SJCRH30 (cell line): Measurements from ENCODE around the gene SLC45A3. TPM values are rescaled to one million over a fixed set of nuclear protein-coding genes. Genes with fewer than 3 reads are reported as not detected.
A peak's percentile ranks its signal among the peaks of the same experiment; 100 is the strongest.

ENCODE experiments used
- DNase-seq, 2 experiments: peaks; one replicate each; pipeline ENCODE4 v3.0.0-alpha.2; 2015 to 2020
- H3K27ac ChIP-seq: fragments of 250-450 bp; sonication (Bioruptor Pico); 2 replicates; pipeline ENCODE4 v1.5.1; 2020; ENCODE audit warnings: mild to moderate bottlenecking, moderate library complexity
- H3K27me3 ChIP-seq: fragments of 250-450 bp; sonication (Bioruptor Pico); 2 replicates; pipeline ENCODE4 v1.5.1; 2020; ENCODE audit warnings: mild to moderate bottlenecking, moderate library complexity
- H3K36me3 ChIP-seq: fragments of 250-450 bp; sonication (Bioruptor Pico); 2 replicates; pipeline ENCODE4 v1.5.1; 2020; ENCODE audit warnings: mild to moderate bottlenecking, moderate library complexity
- H3K4me1 ChIP-seq: fragments of 250-450 bp; sonication (Bioruptor Pico); 2 replicates; pipeline ENCODE4 v1.5.1; 2020; ENCODE audit warnings: mild to moderate bottlenecking, moderate library complexity
- H3K4me3 ChIP-seq: fragments of 250-450 bp; sonication (Bioruptor Pico); 2 replicates; pipeline ENCODE4 v1.5.1; 2020; ENCODE audit warnings: mild to moderate bottlenecking, moderate library complexity
- H3K9me3 ChIP-seq: fragments of 250-450 bp; sonication (Bioruptor Pico); replicated peaks from 2 replicates; pipeline ENCODE4 v1.5.1; 2020; ENCODE audit warnings: mild to moderate bottlenecking, moderate library complexity
- total RNA-seq: library from RNA; depleted of rRNA; stranded (reverse); fragments of >200 nt; shearing (Covaris generic); gene quantifications from 2 replicates; pipeline ENCODE4 v1.2.3, GENCODE V29; 2014

SLC45A3 gene
- total RNA-seq, 1 experiment from 2014 or later, result 11.7 TPM

DNA sequence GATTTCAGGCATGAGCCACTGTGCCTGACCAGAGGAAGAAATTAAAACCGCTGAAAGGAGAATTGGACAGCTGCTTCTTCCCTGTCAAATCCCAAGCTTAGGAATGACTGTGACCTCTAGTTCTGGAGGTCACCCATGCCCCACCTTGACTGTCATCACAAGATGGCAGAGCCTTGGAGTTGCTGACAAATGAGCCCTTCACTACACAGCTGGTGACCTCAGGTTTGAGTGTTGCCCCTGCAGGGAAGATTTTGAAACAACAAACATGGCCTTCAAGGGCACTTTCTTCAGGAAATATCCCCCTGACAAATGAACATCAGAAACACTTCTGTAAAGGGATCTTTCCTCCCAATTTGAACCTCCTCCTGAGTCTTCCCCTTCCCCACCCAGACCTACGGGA lies 6.9 kb upstream of the SLC45A3 start:
- Histone ChIP-seq H3K27me3 (no peaks in the 10 kb centered on the region), H3K27ac (no peak overlapping the region), H3K36me3 (no peaks in the 10 kb centered on the region), H3K4me1 (peaks cover 28% of the 10 kb centered on the region), H3K4me3 (no peak overlapping the region), H3K9me3 (no peaks in the 10 kb centered on the region)
- peak in 1 of 2 experiments; percentile 57 for DNase-seq

DNA sequence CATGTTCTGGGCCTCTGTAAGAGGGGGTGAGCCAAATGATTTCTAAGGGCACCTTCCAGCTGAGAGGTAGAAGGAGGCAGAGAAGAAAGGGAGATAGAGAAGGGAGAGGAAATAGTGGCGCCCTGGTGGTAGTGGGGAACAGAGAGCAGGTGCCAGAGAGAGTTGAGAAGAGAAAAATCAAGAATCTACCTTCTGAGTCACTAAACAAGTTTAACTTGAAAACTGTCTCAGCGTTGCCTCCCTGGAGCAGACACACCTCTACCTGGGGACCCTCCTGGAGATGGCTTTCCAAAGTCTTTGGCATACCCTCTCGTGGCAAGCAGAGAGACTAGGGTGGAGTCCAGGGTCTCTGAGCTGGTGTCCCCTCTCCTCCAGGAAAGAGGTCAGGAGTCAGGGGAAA lies 1.1 kb upstream of the SLC45A3 start:
- Histone ChIP-seq H3K36me3 (no peaks in the 10 kb centered on the region), H3K9me3 (no peaks in the 10 kb centered on the region), H3K4me1 (peaks cover 26% of the 10 kb centered on the region), H3K27me3 (peaks cover 3% of the 10 kb centered on the region; the same call in 1 of the 2 replicates), H3K4me3 (no peak overlapping the region), H3K27ac (no peak overlapping the region)
- DNase-seq, result no peak

DNA sequence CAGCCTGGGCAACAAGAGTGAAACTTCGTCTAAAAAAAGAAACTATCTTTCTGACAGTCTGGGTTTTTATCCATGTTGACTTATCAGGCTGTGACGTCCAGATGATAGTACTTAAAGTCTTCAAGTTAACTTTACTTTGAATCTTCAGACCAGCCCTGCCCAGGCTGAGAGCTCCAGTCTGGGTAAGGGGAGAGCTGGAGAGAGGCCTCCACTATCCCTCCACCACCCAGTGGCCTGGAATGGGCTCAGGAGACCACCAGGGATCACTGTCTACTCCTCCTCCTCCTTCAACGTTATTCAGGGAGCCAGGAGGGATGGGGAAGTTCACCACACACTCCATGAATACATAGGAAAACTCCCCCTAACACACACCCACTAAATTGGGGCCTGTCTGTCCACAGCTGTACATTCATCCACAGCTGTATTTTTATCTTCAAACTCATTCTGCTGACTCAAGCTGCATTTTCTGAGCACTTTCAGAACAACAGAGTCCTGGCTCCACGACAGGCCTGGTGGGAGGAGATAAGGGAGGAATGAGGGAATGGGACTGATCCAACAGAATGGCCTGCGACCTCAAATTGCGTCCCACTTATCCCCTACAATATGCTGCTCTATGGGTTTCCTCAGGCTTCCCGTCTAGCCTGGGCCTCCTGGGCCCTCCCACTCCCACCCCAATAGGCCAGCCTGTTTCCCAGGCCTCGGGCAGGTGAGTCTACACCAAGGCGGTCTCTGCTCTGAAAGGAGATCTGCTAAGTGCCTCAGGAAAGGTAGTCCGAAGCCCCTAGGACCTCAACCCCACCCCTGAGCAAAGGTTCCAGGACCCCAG lies 1.8 kb downstream of the SLC45A3 start:
- H3K27ac ChIP-seq, result no peak overlapping the region
- peaks cover 3% of the 10 kb centered on the region; the same call in 1 of the 2 replicates for H3K27me3 ChIP-seq
- peak overlapping the region; percentile 94; the same call in 1 of the 2 replicates for H3K4me3 ChIP-seq
- peaks cover 28% of the 10 kb centered on the region for H3K4me1 ChIP-seq
- no peak for DNase-seq
- H3K9me3 ChIP-seq, result no peaks in the 10 kb centered on the region
- H3K36me3 ChIP-seq, result no peaks in the 10 kb centered on the region

DNA sequence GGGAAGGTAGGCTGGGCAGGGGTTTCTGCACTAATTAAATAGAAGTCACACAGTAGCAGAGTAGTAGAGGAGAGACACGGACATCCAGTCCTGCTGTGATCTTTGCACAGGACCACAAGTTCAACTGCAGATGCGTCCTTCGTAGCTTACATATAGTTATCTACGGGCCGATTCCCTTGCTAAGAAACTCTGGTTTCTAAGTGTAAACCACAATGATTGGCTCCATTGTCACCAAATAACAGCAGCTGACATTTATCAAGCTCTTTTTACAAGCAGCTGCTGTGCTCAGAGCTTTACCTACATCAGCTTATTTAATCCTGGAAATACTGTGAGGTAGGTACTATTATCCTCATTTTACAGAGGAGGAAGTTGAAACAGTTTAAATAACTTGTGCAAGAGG lies 3.1 kb downstream of the SLC45A3 start:
- peak; percentile 60 to 87 for DNase-seq
- Histone ChIP-seq H3K4me3 (no peak overlapping the region), H3K27ac (peak overlapping the region; percentile 14; the same call in 1 of the 2 replicates)

DNA sequence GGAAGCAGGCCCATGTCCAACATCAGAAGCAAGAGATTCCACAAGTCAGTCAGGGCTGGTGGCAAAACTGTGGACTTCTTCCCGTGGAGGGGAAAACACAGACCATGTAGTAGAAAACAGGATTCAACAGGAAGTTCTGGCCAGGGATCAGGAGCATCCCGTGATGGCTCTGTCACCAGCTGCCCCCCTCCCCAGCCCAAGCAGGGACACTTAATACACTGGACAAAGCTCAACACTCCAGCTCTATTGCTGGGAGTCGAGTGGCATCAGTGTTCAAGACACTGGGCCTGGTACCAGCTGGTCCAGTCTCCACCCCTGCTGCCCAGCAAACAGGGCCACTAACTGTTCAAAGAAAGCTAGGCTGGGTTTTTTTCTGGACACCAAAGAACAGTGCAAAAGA lies 3.7 kb downstream of the SLC45A3 start:
- Histone ChIP-seq H3K36me3 (no peaks in the 10 kb centered on the region), H3K27me3 (peaks cover 3% of the 10 kb centered on the region; the same call in 1 of the 2 replicates), H3K4me1 (peaks cover 35% of the 10 kb centered on the region), H3K9me3 (no peaks in the 10 kb centered on the region), H3K27ac (peak overlapping the region; percentile 14; the same call in 1 of the 2 replicates), H3K4me3 (no peak overlapping the region)
- DNase-seq, result no peak

More for the DNA sequence above, 3.1 kb downstream of the SLC45A3 start:
- H3K4me1 ChIP-seq, result peaks cover 29% of the 10 kb centered on the region
- peaks cover 3% of the 10 kb centered on the region; the same call in 1 of the 2 replicates for H3K27me3 ChIP-seq
- H3K9me3 ChIP-seq, result no peaks in the 10 kb centered on the region
- no peaks in the 10 kb centered on the region for H3K36me3 ChIP-seq

DNA sequence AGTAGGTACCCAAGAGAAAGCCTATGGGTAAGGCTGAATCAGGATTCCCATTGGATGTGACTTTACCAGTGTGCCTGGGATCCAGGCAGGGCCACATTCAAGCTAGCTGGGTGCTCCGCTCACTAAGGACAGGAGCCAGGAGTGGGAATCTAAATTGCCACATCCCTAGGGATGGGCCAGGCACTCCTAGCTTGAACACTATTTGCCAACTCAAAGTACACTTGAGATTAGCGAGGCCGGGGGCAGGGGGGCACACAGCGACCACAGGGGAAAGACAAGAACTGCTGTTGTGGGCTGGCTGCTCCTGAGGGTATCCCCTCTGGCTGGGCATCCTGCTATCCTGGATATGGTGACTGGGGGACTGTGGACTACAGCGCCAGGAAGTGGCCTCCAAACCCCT lies 4.3 kb downstream of the SLC45A3 start:
- Histone ChIP-seq H3K27me3 (peaks cover 3% of the 10 kb centered on the region; the same call in 1 of the 2 replicates), H3K4me3 (no peak overlapping the region), H3K36me3 (no peaks in the 10 kb centered on the region), H3K27ac (no peak overlapping the region), H3K4me1 (peaks cover 41% of the 10 kb centered on the region), H3K9me3 (no peaks in the 10 kb centered on the region)
- no peak for DNase-seq

DNA sequence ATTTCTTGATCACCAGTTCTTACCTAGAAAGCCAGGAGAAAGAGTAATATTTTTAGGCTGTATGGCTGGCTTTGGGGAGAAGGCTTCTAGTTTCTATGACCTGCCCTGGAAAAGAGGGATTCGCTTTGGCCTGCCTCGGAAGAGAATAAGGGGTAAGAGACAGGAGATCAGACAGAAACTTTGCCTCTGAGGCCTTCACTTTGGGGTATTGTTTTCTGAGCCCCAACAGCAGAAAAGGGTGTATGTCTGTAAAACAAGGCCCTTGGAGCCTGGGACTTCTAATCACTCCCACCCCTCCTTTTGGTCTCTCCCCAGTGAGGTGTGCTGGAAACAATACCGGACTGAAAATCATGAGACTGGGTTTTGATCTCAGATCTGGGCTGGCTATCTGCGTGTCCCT lies 5.1 kb downstream of the SLC45A3 start:
- peaks cover 48% of the 10 kb centered on the region for H3K4me1 ChIP-seq
- DNase-seq, result no peak

DNA sequence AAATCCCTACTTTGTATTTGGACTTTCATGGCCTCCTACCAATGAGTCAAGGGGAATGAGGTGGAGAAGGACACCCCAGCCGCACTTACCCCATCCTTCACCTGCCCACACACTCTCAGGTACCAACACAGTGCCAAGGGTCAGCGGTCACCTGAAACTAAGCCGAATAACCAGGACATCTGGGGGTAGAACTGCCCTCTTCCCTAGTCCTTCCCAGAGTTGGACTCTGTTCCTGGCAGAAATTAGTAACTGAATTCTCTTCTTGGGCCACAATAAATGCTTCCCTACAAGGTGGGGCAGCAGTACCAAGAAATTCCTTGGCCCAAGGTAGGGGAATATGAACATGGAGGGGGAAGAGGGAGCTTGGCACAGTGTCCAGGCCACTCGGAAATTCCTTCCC lies 7.3 kb downstream of the SLC45A3 start:
- Histone ChIP-seq H3K4me3 (no peak overlapping the region), H3K4me1 (peaks cover 45% of the 10 kb centered on the region), H3K27me3 (no peaks in the 10 kb centered on the region), H3K27ac (no peak overlapping the region), H3K9me3 (no peaks in the 10 kb centered on the region), H3K36me3 (no peaks in the 10 kb centered on the region)
- DNase-seq, result no peak

More for the DNA sequence above, 5.1 kb downstream of the SLC45A3 start:
- no peaks in the 10 kb centered on the region for H3K9me3 ChIP-seq
- no peaks in the 10 kb centered on the region for H3K36me3 ChIP-seq
- H3K27me3 ChIP-seq, result no peaks in the 10 kb centered on the region
- H3K27ac ChIP-seq, result no peak overlapping the region
- no peak overlapping the region for H3K4me3 ChIP-seq

DNA sequence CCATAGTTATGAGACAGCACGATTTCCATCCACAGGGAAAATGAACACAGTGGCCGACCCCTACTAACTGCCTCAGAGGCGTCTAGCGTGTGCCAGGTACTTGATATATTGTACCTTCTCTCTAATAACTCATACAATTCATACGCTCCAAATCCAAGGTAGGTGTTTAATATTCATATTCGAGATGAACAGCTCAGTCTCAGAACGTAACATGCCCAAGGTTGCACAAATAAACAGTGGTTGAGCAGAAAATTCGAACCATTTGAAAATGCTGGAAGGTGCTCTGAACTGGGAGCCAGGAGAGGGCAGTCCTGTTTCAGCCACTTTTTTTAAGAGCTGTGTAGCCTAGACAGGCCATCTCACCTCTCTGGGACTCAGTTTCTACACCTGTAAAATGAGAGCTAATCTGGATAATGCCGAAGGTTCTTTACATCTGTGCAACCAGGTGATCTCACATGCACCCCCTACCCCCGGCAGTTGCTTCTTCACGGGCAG lies 7.9 kb downstream of the SLC45A3 start:
- Histone ChIP-seq H3K4me1 (peaks cover 41% of the 10 kb centered on the region), H3K36me3 (no peaks in the 10 kb centered on the region), H3K27ac (no peak overlapping the region), H3K4me3 (no peak overlapping the region), H3K9me3 (no peaks in the 10 kb centered on the region), H3K27me3 (no peaks in the 10 kb centered on the region)
- no peak for DNase-seq

DNA sequence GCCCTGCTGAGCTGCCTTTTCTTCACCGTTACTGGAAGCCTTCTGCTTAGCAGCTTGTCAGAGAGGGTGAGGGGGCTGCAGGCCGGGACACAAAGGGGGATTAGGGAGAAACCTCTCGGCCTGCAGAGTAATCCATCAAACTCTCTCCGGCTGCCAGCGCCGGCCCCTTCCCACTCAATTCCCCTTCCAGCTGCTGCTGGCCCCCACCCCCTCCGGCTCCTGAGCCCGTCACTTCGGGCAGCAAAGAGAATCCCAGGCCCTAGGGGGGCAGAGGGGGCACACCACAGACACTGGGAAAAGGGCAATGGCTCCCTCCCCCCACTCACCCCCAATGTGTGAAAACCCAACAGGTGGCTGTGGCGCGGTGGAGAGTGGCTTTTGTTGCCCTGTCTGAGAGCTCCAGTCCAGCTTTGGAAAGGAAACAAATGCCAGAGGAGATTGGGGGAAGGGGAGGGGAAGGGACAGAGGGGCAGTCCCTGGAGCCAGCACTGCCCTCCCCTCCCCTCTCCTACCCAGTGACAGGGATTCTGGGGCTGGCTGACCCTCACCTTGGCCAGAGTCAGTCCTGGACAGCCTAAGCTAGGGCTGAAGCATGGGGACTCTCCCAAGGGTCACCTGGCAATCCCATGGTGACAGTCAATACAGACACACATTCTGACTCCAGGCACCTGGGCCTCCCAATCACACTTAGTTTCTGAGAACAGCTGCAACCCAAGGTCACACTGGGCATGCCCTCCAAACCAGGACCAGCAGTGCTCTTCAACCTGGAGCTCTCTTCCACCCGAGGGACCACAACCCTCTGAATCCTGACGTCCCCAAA lies 9.5 kb downstream of the SLC45A3 start:
- no peaks in the 10 kb centered on the region for H3K36me3 ChIP-seq
- H3K27me3 ChIP-seq, result no peaks in the 10 kb centered on the region
- DNase-seq, result peak; percentile 86 to 90
- no peaks in the 10 kb centered on the region for H3K9me3 ChIP-seq
- H3K4me1 ChIP-seq, result peaks cover 29% of the 10 kb centered on the region
- H3K27ac ChIP-seq, result peak overlapping the region; percentile 75
- H3K4me3 ChIP-seq, result peak overlapping the region; percentile 40

DNA sequence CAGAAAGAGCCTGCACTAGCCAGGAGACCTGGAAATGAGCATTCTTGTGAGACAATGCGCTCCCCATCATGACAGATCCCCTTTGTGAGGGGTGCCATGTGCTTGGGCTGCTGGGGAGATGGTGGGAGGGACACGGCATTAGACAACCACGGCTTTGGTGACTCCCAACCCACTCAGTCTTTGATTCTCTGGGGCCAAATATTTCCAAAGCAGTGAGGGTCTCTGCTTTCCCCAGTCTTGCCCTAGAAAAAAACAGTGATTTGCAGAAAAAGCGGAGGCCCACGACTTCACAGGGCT lies 10.2 kb downstream of the SLC45A3 start:
- DNase-seq, result no peak
- Histone ChIP-seq H3K27me3 (no peaks in the 10 kb centered on the region), H3K4me1 (peaks cover 32% of the 10 kb centered on the region), H3K27ac (peak overlapping the region; percentile 75), H3K9me3 (no peaks in the 10 kb centered on the region), H3K36me3 (no peaks in the 10 kb centered on the region), H3K4me3 (peak overlapping the region; percentile 40)

DNA sequence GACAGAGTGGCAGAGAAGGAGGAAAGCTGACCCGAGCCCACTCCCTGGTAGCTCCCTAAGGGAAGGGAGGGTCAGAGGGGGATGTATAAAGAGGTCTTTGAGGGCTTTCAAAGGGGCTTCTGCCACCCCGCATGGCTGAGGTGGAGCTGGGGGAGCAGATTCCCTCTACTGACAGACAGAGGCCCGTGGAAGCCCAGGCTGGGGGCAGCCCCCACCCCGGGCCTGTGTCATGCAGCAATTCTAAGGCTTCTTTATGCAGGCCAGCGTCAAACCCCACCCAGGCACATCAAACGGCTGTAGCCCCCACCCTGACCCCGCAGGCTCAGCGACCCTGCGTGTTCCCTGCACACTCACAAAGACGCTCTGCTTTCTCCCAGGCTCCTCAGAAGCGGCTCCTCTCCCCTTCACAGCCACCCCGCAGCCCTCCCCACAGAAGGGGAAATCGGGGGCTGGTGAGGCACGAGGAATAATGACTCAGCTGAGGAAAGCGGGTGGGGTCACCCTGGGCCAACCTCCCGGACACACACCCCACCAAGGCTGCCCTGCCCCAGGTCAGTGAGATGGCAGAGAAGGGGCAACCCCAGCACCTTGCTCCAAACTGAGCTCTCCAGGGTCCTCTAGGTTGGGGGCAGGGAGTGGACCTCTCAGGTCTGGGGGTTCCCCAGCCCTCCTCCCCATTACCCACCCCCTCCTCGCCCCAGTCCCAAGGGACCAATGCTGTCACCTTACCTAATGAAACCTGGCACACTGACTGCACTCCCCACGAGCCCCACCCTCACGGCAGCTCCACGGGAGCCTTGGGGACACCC lies 10.8 kb downstream of the SLC45A3 start:
- H3K27me3 ChIP-seq, result no peaks in the 10 kb centered on the region
- H3K27ac ChIP-seq, result no peak overlapping the region; the same call in 1 of the 2 replicates
- H3K9me3 ChIP-seq, result no peaks in the 10 kb centered on the region
- peaks cover 34% of the 10 kb centered on the region for H3K4me1 ChIP-seq
- H3K36me3 ChIP-seq, result no peaks in the 10 kb centered on the region
- DNase-seq, result no peak
- H3K4me3 ChIP-seq, result no peak overlapping the region

DNA sequence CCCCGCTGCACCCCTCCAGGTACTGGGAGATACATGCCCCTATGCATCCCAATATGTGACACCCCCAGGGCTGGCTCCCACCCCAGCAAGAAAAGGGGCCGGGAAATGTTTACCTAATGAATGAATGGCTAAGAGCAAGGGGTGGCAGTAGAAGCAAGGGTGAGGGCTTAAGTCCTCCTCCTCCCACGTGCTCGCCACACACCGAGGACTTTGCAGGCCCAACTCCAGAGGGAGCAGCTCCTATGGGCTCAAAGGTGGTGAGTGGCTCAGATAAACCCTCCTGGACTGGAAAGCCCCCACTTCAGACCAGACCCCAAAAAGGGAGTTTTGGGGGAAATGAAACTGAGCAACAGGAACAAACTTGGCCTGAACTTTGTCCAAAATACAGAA lies 11.4 kb downstream of the SLC45A3 start:
- Histone ChIP-seq H3K9me3 (no peaks in the 10 kb centered on the region), H3K4me3 (no peak overlapping the region), H3K4me1 (peaks cover 37% of the 10 kb centered on the region), H3K27ac (no peak overlapping the region), H3K36me3 (no peaks in the 10 kb centered on the region), H3K27me3 (no peaks in the 10 kb centered on the region)
- no peak for DNase-seq

DNA sequence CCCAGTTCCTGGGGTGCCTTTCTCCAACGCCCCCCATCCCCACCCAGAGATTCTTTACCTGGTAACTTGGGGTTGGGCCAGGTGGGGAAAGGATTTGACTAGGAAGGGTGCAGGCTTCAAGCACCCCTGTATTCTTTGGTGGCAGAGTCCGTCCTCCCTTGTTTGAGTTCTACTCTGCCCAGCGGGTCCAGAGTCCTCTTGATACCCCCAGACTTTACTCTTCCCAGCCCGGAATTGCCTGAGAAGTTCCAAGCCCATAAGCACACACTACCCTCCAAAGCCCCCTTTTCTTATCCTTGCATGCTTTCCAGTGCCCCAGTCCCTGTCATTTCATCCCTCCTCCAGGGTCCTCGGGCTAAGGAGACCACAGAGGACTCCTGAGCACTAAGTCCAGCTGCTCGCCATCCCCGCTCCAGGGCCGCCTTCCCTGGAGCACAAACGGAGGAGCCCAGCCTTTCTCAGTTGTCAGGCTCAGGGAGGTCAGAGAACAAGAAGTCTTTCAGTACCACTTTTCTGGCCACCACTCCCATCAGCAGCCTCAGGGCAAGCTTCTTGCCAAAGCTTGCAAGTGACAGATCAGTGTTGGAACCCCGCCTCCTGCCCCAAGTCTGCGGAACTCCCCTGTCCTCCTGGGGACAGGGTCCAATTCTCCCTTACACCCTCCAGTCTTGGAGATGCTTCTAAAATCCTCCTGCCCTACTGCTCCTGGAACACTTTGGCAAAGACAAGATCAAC lies 12.2 kb downstream of the SLC45A3 start:
- no peaks in the 10 kb centered on the region for H3K9me3 ChIP-seq
- no peak overlapping the region for H3K27ac ChIP-seq
- H3K36me3 ChIP-seq, result no peaks in the 10 kb centered on the region
- H3K4me1 ChIP-seq, result peaks cover 37% of the 10 kb centered on the region
- DNase-seq, result no peak
- no peak overlapping the region for H3K4me3 ChIP-seq
- no peaks in the 10 kb centered on the region for H3K27me3 ChIP-seq
